GM18505 (cell line): ENCODE results near the gene GSG1L.

Experiments used
- ATAC-seq: cut with Tn5 transposase; IDR thresholded peaks from one replicate; pipeline ENCODE4 v1.9.1; 2021; ENCODE audit not compliant: unreplicated experiment
- POLR2A ChIP-seq: IDR thresholded peaks from 4 replicates; pipeline ENCODE4 v1.6.1; 2011; ENCODE audit warnings: borderline replicate concordance; ENCODE audit not compliant: insufficient read depth, insufficient read length; ENCODE audit errors: extremely low read depth

The GSG1L gene

DNA sequence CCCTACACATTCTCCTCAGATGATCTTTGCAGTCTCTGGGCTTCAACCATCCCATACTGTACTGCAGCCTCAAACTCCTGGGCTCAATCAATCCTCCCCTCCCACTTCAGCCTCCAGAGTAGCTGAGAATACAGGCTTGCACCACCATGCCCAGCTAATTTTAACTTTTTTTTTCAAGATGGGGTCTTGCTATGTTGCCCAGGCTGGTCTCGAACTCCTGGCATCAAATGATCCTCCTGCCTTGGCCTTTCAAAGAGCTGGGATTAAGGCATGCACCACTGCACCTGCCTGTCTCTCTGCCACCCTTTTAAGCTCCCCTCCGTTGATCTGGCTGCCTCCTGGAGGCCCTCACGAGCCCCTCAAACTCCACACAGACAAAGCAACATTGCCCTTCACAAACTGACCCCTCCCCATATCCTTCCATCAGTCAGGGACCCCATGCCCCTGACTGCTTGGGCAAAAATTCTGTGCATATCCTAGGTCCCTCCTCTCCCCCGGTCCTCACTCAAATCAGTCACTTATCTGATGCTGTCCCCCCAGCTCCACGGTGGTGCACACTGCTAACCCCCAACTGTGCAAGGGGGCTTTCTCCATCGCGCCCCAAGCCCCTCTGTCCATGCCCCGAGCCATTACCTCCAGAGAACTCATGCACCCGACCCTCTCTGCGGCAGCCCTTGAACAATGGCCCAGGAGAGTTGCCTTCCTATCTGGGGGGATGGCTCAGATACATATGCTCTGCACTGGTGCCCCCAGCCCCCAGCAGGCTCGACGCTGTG lies 260.7 kb downstream of the GSG1L start:
- no peak for TF ChIP-seq POLR2A
- ATAC-seq: no peak

DNA sequence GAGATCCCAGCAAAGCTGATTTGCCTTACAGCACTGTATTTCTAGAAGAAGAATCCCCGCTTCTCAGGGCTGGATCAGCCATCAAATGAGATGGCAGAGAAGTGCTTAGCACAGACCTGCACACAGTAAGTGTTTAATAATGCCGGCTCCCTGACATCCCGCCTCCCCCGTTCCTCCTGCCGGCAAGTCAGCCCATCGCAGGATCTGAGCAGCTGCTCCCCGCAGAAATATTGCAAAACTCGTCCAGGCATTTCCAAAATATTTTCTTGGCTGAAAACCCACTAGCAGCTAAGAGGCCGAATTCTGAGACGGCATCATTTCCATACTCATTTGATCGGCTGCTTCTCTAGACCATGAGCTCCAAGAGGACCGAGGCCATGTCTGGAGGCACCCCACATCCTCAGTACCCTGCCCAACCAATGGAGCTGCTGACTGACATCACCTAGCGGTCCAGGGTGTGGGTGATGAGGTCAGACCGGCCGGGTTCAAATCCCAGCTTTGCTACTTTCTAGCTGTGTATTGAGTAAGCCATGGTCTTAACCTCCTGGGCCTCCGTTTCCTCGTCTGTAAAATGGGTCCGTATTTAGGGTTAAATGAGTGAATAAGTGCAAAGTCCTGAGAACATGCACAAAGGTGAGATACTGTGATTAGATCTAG lies 262.1 kb downstream of the GSG1L start:
- no peak for TF ChIP-seq POLR2A
- ATAC-seq: no peak

DNA sequence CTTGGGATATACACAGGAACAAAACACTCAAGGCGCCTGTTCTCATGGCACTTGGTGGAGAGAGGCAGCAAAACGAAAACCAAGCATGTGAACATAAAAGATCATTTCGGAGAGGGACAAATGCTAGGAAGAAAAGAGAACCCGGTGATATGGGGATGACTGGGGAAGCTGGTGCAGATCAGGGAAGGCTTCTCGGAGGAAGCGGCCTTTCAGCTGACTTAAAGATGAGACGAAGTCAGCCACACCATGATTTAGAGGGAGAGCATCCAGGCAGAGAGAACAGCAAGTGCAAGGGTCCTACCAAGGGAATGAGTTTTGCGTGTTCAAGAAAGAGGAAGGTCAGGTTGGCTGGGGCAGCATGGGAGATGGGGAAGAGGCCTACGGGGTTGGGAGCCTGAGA lies 262.7 kb downstream of the GSG1L start:
- no peak for TF ChIP-seq POLR2A
- ATAC-seq: no peak

DNA sequence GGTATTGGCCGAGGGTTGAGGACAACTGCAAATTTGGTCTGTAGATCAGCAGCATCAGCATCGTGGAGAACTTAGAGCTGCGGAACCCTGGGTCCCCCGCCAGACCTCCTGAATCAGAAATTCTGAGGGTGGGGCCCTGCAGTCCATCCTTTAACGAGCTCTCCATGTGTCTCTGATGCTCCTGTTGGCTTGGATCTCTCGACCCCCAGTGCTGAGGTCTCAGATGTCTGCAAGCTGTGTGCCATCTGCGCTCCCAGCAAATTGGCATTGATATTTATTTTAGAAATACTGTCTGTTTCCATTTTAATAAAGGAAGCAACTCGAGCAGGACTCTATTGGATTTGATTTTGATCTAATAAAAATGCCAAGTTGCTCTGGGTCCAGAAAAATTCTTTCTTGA lies 263.6 kb downstream of the GSG1L start:
- ATAC-seq: no peak
- no peak for TF ChIP-seq POLR2A

DNA sequence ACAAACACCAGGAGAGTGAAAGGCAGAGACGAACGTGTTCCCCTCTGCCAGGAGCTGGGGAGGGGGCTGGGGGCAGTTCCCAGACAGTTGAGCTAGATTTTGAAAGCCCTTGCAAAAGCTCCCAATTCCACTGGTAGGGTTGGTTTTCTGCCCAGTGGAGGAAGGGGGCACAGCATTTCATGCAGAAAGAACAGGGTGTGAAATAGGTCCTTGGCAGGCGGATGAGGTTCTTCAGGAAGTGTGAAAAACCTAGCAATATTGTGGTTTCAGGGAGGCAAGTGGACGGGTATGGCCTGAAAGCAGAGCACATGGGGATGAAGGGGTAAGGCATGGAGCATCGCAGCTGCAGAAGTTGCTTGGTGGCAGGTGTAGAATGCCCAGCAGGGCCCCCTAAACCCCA lies 265.3 kb downstream of the GSG1L start:
- TF ChIP-seq POLR2A: no peak
- no peak for ATAC-seq

DNA sequence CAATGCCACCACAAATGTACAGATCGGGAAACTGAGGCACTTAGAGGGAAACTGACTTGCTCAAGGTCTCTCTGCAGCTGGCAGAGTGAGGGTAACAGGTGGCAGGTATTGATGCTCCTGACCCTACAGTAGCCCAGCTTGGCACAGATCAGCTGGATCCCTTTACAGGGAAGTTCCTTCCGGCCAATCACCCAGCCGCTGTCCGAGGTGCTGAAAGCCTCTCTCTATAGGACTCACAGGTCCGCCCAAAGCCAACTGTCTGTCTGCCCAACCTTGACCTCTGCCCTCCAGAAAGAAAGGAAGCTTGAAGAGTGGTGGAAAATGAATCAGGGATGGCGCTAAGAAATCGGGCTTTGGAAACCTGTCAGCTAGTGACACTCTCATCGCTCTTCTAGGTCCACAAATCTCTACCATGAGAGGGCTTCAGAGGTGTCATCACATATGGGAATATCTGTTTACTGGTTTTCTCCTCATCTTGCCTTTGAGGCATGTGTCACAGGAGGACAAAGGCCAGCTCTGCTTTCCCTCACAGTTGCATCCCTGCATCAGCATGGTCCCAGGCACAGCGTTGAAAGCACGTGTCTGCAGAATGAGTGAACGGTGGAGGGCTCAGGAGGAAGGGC lies 267.4 kb downstream of the GSG1L start:
- TF ChIP-seq POLR2A: no peak
- ATAC-seq: no peak

DNA sequence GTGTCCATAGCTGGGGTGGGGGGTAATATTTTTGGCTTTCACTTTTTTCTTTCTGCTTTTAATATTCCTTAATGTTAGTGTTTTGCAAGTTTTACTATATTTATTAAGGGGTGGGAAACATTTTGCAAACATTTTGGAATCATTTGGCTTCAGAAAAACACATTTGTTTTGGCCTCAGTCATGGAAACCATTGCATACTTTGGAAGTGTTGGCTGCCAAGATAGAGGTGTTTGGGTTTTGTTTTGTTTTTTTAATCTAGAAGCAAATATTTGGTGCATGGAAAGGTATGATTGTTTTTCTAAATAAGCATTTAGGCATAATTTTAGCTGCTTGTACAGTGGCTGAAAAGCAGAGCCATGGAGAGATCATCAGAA lies 270.3 kb downstream of the GSG1L start:
- no peak for TF ChIP-seq POLR2A
- no peak for ATAC-seq

DNA sequence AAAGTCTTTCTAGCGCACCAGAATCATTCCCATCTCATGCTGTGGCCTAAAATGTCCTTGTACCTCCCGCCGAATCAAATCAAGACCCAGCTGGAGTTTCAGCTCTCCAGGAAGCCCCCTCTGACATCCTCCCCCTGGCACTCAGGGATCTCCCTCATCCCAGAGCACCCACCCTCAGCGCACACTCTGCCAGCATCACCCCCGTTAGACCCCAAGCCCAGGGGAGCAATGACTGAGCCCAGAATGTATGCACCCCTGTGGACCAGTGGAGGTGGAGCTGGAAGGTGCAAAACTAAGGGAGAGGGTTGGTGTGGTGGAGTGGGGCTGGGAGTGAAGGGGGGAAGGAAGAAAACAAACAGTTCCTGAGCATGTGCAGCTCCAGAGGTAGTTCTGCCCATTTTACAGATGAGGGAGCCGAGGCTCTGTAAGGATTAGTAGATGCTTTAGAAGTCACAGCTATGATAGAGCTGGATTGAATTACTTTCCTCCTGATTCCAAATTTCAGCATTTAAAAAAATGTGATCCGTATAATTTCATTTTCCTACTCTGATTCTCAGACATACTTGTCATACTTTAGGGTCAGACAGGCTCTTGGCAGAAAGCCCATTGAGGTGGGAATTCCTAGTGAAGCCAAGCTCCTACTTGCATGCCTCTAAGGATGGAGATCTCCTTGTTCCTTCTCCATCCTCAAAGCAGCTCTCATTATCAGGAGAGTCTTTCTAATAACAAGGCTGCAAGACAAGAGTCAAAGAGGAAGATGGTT lies 270.8 kb downstream of the GSG1L start:
- TF ChIP-seq POLR2A: no peak

DNA sequence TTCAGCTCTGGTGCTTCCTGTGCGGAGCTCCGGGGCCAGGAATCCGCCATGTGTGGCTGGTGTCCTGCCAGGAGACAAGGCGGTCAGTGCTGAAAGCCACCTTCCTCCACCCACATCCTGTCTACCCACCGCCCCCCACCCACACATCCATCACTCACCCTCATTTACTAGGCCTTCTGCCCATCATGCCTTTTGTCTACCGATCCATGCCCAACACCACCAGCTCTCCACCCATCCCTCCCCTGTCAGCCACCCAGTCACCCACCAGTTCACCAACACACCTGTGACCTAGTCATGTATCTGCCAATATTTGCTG lies 272.2 kb downstream of the GSG1L start:
- no peak for ATAC-seq
- TF ChIP-seq POLR2A: no peak

More for the DNA sequence above, 270.8 kb downstream of the GSG1L start:
- no peak for ATAC-seq

DNA sequence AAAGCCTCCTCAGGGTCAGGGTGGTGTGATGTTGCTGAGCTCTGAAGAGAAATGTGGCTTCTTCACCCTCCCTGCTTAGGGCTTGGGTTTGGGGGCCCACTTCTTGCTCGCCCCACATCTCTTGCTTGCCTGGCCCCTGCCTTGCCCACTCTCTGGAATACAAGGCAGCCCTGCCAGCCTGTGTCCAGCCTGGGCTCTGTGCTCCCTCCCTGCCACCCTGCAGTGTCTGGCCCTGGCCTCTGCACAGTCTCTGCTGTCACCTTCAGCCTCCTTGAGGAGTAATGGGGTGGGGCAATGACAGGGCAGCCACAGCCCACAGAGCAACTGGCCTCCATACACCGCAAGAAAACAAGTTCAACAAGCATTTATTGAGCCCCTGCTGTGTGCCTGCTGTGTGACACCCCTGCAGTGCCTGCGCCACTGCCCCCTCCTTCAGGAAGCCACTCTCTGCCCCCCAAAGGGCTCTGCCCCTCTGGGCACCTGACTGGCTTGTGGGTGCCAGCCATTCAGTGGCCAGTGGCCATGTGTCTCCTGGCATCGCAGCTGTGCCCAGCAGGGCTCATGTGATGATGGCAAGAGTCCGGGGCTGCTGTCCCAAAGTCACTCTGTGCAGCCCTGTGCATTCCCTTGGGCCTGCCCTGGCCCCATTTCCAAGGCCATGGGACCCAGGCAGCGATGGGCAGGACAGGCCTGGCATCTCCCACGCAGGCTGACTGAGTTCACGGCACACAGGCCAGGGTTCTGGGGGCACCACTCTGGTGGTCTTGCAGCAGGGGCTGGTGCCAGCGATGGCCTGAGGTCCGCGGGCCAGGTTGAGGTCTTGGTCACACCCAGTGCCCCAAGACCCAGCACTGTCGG lies 272.7 kb downstream of the GSG1L start:
- ATAC-seq: no peak
- no peak for TF ChIP-seq POLR2A

DNA sequence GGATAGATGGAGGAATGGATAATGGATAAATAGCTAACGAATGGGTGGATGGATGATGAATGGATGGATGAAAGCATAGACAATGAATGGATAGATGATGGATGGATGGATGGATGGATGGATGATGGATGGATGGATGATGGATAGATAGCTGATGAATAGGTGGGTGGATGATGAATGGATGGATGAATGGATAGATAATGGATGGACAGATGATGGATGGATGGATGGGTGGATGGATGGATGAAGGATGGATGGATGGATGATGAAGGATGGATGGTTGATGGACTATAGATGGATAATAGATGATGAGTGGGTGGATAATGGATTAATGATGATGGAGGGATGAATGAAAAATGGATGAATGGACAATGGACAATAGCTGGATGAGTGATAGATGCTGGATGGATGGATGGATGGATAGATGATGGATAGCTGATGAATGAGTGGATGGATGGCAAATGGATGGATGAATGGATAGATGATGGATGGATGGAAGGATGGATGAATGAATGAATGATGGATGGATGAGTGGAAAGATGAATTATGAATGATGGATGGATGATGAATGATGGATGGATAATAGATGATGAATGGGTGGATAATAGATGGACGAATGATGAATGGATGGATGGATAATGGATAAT lies 273.8 kb downstream of the GSG1L start:
- TF ChIP-seq POLR2A: no peak
- ATAC-seq: no peak

DNA sequence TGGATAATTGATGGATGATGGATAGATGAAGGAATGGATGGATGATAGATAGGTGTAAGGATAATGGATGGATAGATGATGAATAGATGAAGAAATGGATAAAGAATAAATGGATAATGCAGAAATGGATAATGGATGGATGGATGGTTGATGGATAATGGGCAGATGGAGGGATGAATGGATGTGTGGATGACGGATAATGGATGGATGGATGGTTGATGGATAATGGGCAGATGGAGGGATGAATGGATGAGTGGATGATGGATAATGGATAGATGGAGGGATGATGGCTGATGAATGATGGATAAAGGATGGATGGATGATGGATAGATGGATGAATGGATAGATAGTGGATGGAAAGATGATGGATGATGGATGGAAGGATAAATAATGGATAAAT lies 274.4 kb downstream of the GSG1L start:
- ATAC-seq: no peak
- TF ChIP-seq POLR2A: no peak
